ENCODE measurements around the gene BMF.

BMF gene

GRCh38 chr15:40090774-40091455 is 17.8 kb downstream of the BMF start:
- H3K79me1 ChIP-seq (ENCODE audit: low read length), result peaks cover 53% of the 10 kb centered on the region
- no peak overlapping the region for H3K4me3 ChIP-seq (ENCODE audit: low read depth, low read length)
- no peak overlapping the region for H4K12ac ChIP-seq (ENCODE audit: low read depth, low read length)
- peak overlapping the region; percentile 9 for H2AK5ac ChIP-seq (ENCODE audit: low read length)
- peak overlapping the region; percentile 81 for H2BK12ac ChIP-seq (ENCODE audit: low read length)
- DNase-seq, result no peak
- H3K36me3 ChIP-seq (ENCODE audit: control insufficient read depth in 1 of 2, insufficient read depth in 2 of 2, low read length in 2 of 2), result peaks cover 22 to 23% of the 10 kb centered on the region in 2 experiments
- peaks cover 9% of the 10 kb centered on the region for H3K79me2 ChIP-seq (ENCODE audit: control insufficient read depth, insufficient read depth, low read length, poor library complexity)
- H3K14ac ChIP-seq (ENCODE audit: low read length), result peak overlapping the region; percentile 12
- no peak overlapping the region for H2AFZ ChIP-seq (ENCODE audit: insufficient read depth, low read length, poor library complexity)
- peaks cover 72 to 85% of the 10 kb centered on the region in 2 experiments for H3K4me1 ChIP-seq (ENCODE audit: control insufficient read depth in 1 of 2, insufficient read depth in 2 of 2, low read length in 2 of 2)
- peak overlapping the region; percentile 13 for H3K4ac ChIP-seq (ENCODE audit: low read depth, low read length)
- H2BK5ac ChIP-seq (ENCODE audit: low read depth, low read length, poor library complexity), result no peak overlapping the region
- peak overlapping the region; percentile 45 for H4K91ac ChIP-seq (ENCODE audit: low read depth, low read length)
- H3K4me2 ChIP-seq (ENCODE audit: low read length), result no peak overlapping the region
- no CpG with 5 or more reads among the region's 14 CpGs for WGBS (ENCODE audit: extremely low coverage, insufficient coverage, insufficient read length)
- peaks cover 3% of the 10 kb centered on the region for H3K9me3 ChIP-seq (ENCODE audit: insufficient read depth, low read depth, low read length)
- peak overlapping the region; percentile 78 for H3K18ac ChIP-seq (ENCODE audit: low read length)
- H4K8ac ChIP-seq (ENCODE audit: low read depth, low read length), result no peak overlapping the region
- H3K9ac ChIP-seq (ENCODE audit: low read length), result no peak overlapping the region
- H3K23ac ChIP-seq (ENCODE audit: low read length), result no peak overlapping the region
- H2BK120ac ChIP-seq (ENCODE audit: insufficient read depth, low read length, poor library complexity), result no peak overlapping the region
- H3K27me3 ChIP-seq (ENCODE audit: insufficient read depth, low read length), result no peaks in the 10 kb centered on the region
- H3K27ac ChIP-seq (ENCODE audit: low read depth, low read length), result no peak overlapping the region

GRCh38 chr15:40088929-40089755 is 19.5 kb downstream of the BMF start:
- Histone ChIP-seq H3K4me3 (ENCODE audit: low read depth, low read length) (no peak overlapping the region), H3K36me3 (ENCODE audit: control insufficient read depth in 1 of 2, insufficient read depth in 2 of 2, low read length in 2 of 2) (peaks cover 12 to 21% of the 10 kb centered on the region in 2 experiments), H4K12ac (ENCODE audit: low read depth, low read length) (peak overlapping the region; percentile 33), H4K8ac (ENCODE audit: low read depth, low read length) (peak overlapping the region; percentile 87), H2BK120ac (ENCODE audit: insufficient read depth, low read length, poor library complexity) (peak overlapping the region; percentile 96), H2AFZ (ENCODE audit: insufficient read depth, low read length, poor library complexity) (peak overlapping the region; percentile 32), H3K9me3 (ENCODE audit: insufficient read depth, low read depth, low read length) (peaks cover 3% of the 10 kb centered on the region), H4K91ac (ENCODE audit: low read depth, low read length) (peak overlapping the region; percentile 95), H3K9ac (ENCODE audit: low read length) (peak overlapping the region; percentile 4), H3K27ac (ENCODE audit: low read depth, low read length) (peak overlapping the region; percentile 92), H2BK12ac (ENCODE audit: low read length) (peak overlapping the region; percentile 97), H3K4me2 (ENCODE audit: low read length) (peak overlapping the region; percentile 32), H3K18ac (ENCODE audit: low read length) (peak overlapping the region; percentile 87), H3K4ac (ENCODE audit: low read depth, low read length) (peak overlapping the region; percentile 61), H3K23ac (ENCODE audit: low read length) (no peak overlapping the region), H2AK5ac (ENCODE audit: low read length) (peak overlapping the region; percentile 82), H3K14ac (ENCODE audit: low read length) (peak overlapping the region; percentile 85), H3K4me1 (ENCODE audit: control insufficient read depth in 1 of 2, insufficient read depth in 2 of 2, low read length in 2 of 2) (peaks cover 70 to 81% of the 10 kb centered on the region in 2 experiments), H3K27me3 (ENCODE audit: insufficient read depth, low read length) (no peaks in the 10 kb centered on the region), H3K79me1 (ENCODE audit: low read length) (peaks cover 47% of the 10 kb centered on the region), H2BK5ac (ENCODE audit: low read depth, low read length, poor library complexity) (peak overlapping the region; percentile 95), H3K79me2 (ENCODE audit: control insufficient read depth, insufficient read depth, low read length, poor library complexity) (peaks cover 9% of the 10 kb centered on the region)
- no CpG with 5 or more reads among the region's 7 CpGs for WGBS (ENCODE audit: extremely low coverage, insufficient coverage, insufficient read length)
- DNase-seq, result no peak

- Histone ChIP-seq H3K36me3 (ENCODE audit: control insufficient read depth in 1 of 2, insufficient read depth in 2 of 2, low read length in 2 of 2) (peaks cover 12 to 21% of the 10 kb centered on the region in 2 experiments), H3K4ac (ENCODE audit: low read depth, low read length) (peak overlapping the region; percentile 52), H3K79me2 (ENCODE audit: control insufficient read depth, insufficient read depth, low read length, poor library complexity) (peaks cover 9% of the 10 kb centered on the region), H2BK5ac (ENCODE audit: low read depth, low read length, poor library complexity) (peak overlapping the region; percentile 78), H3K27me3 (ENCODE audit: insufficient read depth, low read length) (no peaks in the 10 kb centered on the region), H3K9ac (ENCODE audit: low read length) (peak overlapping the region; percentile 2), H2AFZ (ENCODE audit: insufficient read depth, low read length, poor library complexity) (peak overlapping the region; percentile 27), H4K91ac (ENCODE audit: low read depth, low read length) (peak overlapping the region; percentile 87), H3K18ac (ENCODE audit: low read length) (peak overlapping the region; percentile 79), H3K23ac (ENCODE audit: low read length) (no peak overlapping the region), H2BK120ac (ENCODE audit: insufficient read depth, low read length, poor library complexity) (peak overlapping the region; percentile 65), H3K4me1 (ENCODE audit: control insufficient read depth in 1 of 2, insufficient read depth in 2 of 2, low read length in 2 of 2) (peaks cover 62 to 74% of the 10 kb centered on the region in 2 experiments), H3K4me2 (ENCODE audit: low read length) (peak overlapping the region; percentile 32), H3K4me3 (ENCODE audit: low read depth, low read length) (no peak overlapping the region), H2BK12ac (ENCODE audit: low read length) (peak overlapping the region; percentile 81), H4K12ac (ENCODE audit: low read depth, low read length) (peak overlapping the region; percentile 8), H4K8ac (ENCODE audit: low read depth, low read length) (peak overlapping the region; percentile 12), H2AK5ac (ENCODE audit: low read length) (peak overlapping the region; percentile 77), H3K9me3 (ENCODE audit: insufficient read depth, low read depth, low read length) (peaks cover 3% of the 10 kb centered on the region), H3K27ac (ENCODE audit: low read depth, low read length) (peak overlapping the region; percentile 86), H3K79me1 (ENCODE audit: low read length) (peaks cover 52% of the 10 kb centered on the region), H3K14ac (ENCODE audit: low read length) (peak overlapping the region; percentile 81)
- DNase-seq, result peak; percentile 50 to 56
- WGBS (ENCODE audit: extremely low coverage, insufficient coverage, insufficient read length), result no CpG with 5 or more reads among the region's 9 CpGs
Observed at GRCh38 chr15:40087991-40088928, 20.4 kb downstream of the BMF start.

Data from trophoblast cell (in vitro differentiated cells and primary cell).